HEK293 (cell line): ENCODE measurements around the gene SNAPC2.
A peak's percentile ranks its signal among the peaks of the same experiment; 100 is the strongest.

Experiments used
- CTCF ChIA-PET: fragments of 350-600 bp; formaldehyde crosslinking; extraction: SDS; loops from one replicate; lab custom pipeline; 2021; ENCODE audit warnings: antibody characterized with exemption; lab: Yijun Ruan, JAX
- POLR2A ChIA-PET: fragments of 300-600 bp; formaldehyde crosslinking; extraction: SDS; loops from one replicate; lab custom pipeline; 2020; ENCODE audit warnings: antibody characterized with exemption, inconsistent platforms; lab: Yijun Ruan, JAX
- H3K27ac ChIP-seq: fragments of 200-500 bp; sonication (Bioruptor generic); 2 replicates; pipeline ENCODE4 v1.5.1; 2014; ENCODE audit warnings: low read depth, low read length, control low read depth, inconsistent platforms; ENCODE audit errors: extremely low read depth
- H3K36me3 ChIP-seq, 2 experiments: fragments of 200-500 bp in 1 of 2; sonication (Bioruptor generic) in 1 of 2; 1 replicate in 1 of 2; 2 replicates in 1 of 2; pipeline ENCODE4 v1.5.1; 2014 to 2017; ENCODE audit warnings: inconsistent platforms in 2 of 2, low read length in 2 of 2; ENCODE audit not compliant: control insufficient read depth in 2 of 2, insufficient read depth in 1 of 2
- H3K4me1 ChIP-seq: fragments of 200-500 bp; sonication (Bioruptor generic); 2 replicates; pipeline ENCODE4 v1.5.1; 2014; ENCODE audit warnings: mild to moderate bottlenecking, low read length, inconsistent platforms; ENCODE audit not compliant: control insufficient read depth, insufficient read depth
- H3K4me3 ChIP-seq: 2 replicates; pipeline ENCODE4 v1.5.1; 2011; ENCODE audit warnings: low read depth, mild to moderate bottlenecking, control low read depth, low read length, moderate library complexity
- H3K9me3 ChIP-seq: fragments of 200-500 bp; sonication (Bioruptor generic); 2 replicates; pipeline ENCODE4 v1.5.1; 2014; ENCODE audit warnings: low read depth, low read length, inconsistent platforms; ENCODE audit not compliant: control insufficient read depth, insufficient read depth
- BCL11A ChIP-seq: fragments of 450-650 bp; formaldehyde crosslinking; IDR thresholded peaks from 2 replicates; pipeline ENCODE4 v1.5.1; 2016; ENCODE audit warnings: low read depth, missing biosample characterization, missing genetic modification characterization
- EGR2 ChIP-seq: fragments of 450-650 bp; formaldehyde crosslinking; IDR thresholded peaks from 2 replicates; pipeline ENCODE4 v1.5.1; 2016; ENCODE audit warnings: low read depth, missing biosample characterization, missing genetic modification characterization
- HIC1 ChIP-seq: fragments of 450-650 bp; formaldehyde crosslinking; IDR thresholded peaks from 2 replicates; pipeline ENCODE4 v1.5.1; 2016; ENCODE audit warnings: missing biosample characterization, missing genetic modification characterization
- KLF17 ChIP-seq: fragments of 450-650 bp; formaldehyde crosslinking; IDR thresholded peaks from 2 replicates; pipeline ENCODE4 v1.5.1; 2016; ENCODE audit warnings: missing biosample characterization, missing genetic modification characterization
- KLF8 ChIP-seq: fragments of 450-650 bp; formaldehyde crosslinking; IDR thresholded peaks from 2 replicates; pipeline ENCODE4 v1.5.1; 2016; ENCODE audit warnings: missing biosample characterization, missing genetic modification characterization
- REPIN1 ChIP-seq: fragments of 450-650 bp; formaldehyde crosslinking; IDR thresholded peaks from 2 replicates; pipeline ENCODE4 v1.5.1; 2017; ENCODE audit warnings: missing biosample characterization, missing genetic modification characterization, low read depth
- SP2 ChIP-seq: fragments of 450-650 bp; formaldehyde crosslinking; IDR thresholded peaks from 2 replicates; pipeline ENCODE4 v1.5.1; 2016; ENCODE audit warnings: missing biosample characterization, missing genetic modification characterization
- ZBTB11 ChIP-seq: fragments of 450-650 bp; formaldehyde crosslinking; conservative IDR thresholded peaks from 2 replicates; pipeline ENCODE4 v1.5.1; 2016; ENCODE audit warnings: low read depth, missing biosample characterization, missing genetic modification characterization
- ZBTB17 ChIP-seq: fragments of 450-650 bp; formaldehyde crosslinking; IDR thresholded peaks from 2 replicates; pipeline ENCODE4 v1.5.1; 2016; ENCODE audit warnings: missing biosample characterization, missing genetic modification characterization
- ZFP69B ChIP-seq: fragments of 450-650 bp; formaldehyde crosslinking; IDR thresholded peaks from 2 replicates; pipeline ENCODE4 v1.5.1; 2016; ENCODE audit warnings: missing biosample characterization, missing genetic modification characterization
- ZNF24 ChIP-seq: fragments of 450-650 bp; formaldehyde crosslinking; IDR thresholded peaks from 2 replicates; pipeline ENCODE4 v1.5.1; 2016; ENCODE audit warnings: missing biosample characterization, missing genetic modification characterization
- ZNF335 ChIP-seq: fragments of 450-650 bp; formaldehyde crosslinking; conservative IDR thresholded peaks from 2 replicates; pipeline ENCODE4 v1.5.1; 2016; ENCODE audit warnings: missing biosample characterization, missing genetic modification characterization
- ZNF398 ChIP-seq: fragments of 450-650 bp; formaldehyde crosslinking; IDR thresholded peaks from 2 replicates; pipeline ENCODE4 v1.5.1; 2017; ENCODE audit warnings: missing biosample characterization, missing genetic modification characterization
- ZNF530 ChIP-seq: fragments of 450-650 bp; formaldehyde crosslinking; IDR thresholded peaks from 2 replicates; pipeline ENCODE4 v1.5.1; 2016; ENCODE audit warnings: low read depth, missing biosample characterization, missing genetic modification characterization
- ZNF561 ChIP-seq: fragments of 450-650 bp; IDR thresholded peaks from 2 replicates; pipeline ENCODE4 v1.5.1; 2018; ENCODE audit warnings: missing biosample characterization, missing genetic modification characterization, borderline replicate concordance
- ZNF600 ChIP-seq: fragments of 450-650 bp; formaldehyde crosslinking; IDR thresholded peaks from 2 replicates; pipeline ENCODE4 v1.5.1; 2016; ENCODE audit warnings: missing biosample characterization, missing genetic modification characterization
- ZNF629 ChIP-seq: fragments of 450-650 bp; formaldehyde crosslinking; IDR thresholded peaks from 2 replicates; pipeline ENCODE4 v1.5.1; 2017; ENCODE audit warnings: missing biosample characterization, missing genetic modification characterization
- ZNF658 ChIP-seq: fragments of 450-650 bp; formaldehyde crosslinking; IDR thresholded peaks from 2 replicates; pipeline ENCODE4; 2016; ENCODE audit warnings: missing biosample characterization, missing genetic modification characterization
- ZNF692 ChIP-seq: fragments of 450-650 bp; formaldehyde crosslinking; IDR thresholded peaks from 2 replicates; pipeline ENCODE4 v1.5.1; 2016; ENCODE audit warnings: missing biosample characterization, missing genetic modification characterization
- ZNF76 ChIP-seq: fragments of 450-650 bp; formaldehyde crosslinking; IDR thresholded peaks from 2 replicates; pipeline ENCODE4; 2016; ENCODE audit warnings: low read depth, missing biosample characterization, missing genetic modification characterization, borderline replicate concordance
- ZNF843 ChIP-seq: fragments of 450-650 bp; formaldehyde crosslinking; IDR thresholded peaks from 2 replicates; pipeline ENCODE4 v1.5.1; 2016; ENCODE audit warnings: missing biosample characterization, missing genetic modification characterization
- ZSCAN30 ChIP-seq: fragments of 450-650 bp; IDR thresholded peaks from 2 replicates; pipeline ENCODE4 v1.5.1; 2018; ENCODE audit warnings: missing biosample characterization, mild to moderate bottlenecking, missing genetic modification characterization, moderate library complexity
- ZSCAN4 ChIP-seq: fragments of 450-650 bp; formaldehyde crosslinking; IDR thresholded peaks from 2 replicates; pipeline ENCODE4 v1.5.1; 2017; ENCODE audit warnings: missing biosample characterization, missing genetic modification characterization

Gene SNAPC2

GRCh38 chr19:7917267-7918061 is 2.7 kb upstream of the SNAPC2 start:
- Histone ChIP-seq H3K4me3 (0 out of 2 replicates have a peak overlapping the region, but pooled peaks have one; percentile 4), H3K4me1 (peaks cover 3% of the 10 kb centered on the region; the same call in 1 of the 2 replicates), H3K36me3 (peaks cover 0 to 10% of the 10 kb centered on the region in 2 experiments; a peak in 2 of 3 replicates), H3K27ac (no peak overlapping the region; the same call in 1 of the 2 replicates), H3K9me3 (no peaks in the 10 kb centered on the region)
- POLR2A ChIA-PET, result interaction anchor here (0.6 to 2.2 kb wide), 7 partner anchors 9 to 518 kb away, joined by 3 to 9 read pairs (median 5); partner anchors contain the start of genes ELAVL1, MAP2K7 and TIMM44
- CTCF ChIA-PET, result interaction anchor here (0.5 to 2.5 kb wide), 13 partner anchors 9 to 1847 kb away, joined by 3 to 21 read pairs (median 3); partner anchors contain the start of genes CTXN1 and TIMM44
- TF ChIP-seq EGR2 (peak; percentile 82), ZFP69B (tag by site-specific recombination) (0 out of 2 replicates have a peak, but pooled peaks have one; percentile 22), HIC1 (peak; percentile 39), ZBTB11 (tag by site-specific recombination) (no peak), KLF17 (tag by site-specific recombination) (0 out of 2 replicates have a peak, but pooled peaks have one; percentile 27), ZNF24 (tag by site-specific recombination) (no peak), ZNF561 (peak; percentile 62; the same call in 1 of the 2 replicates), ZSCAN4 (peak; percentile 78), ZSCAN30 (tag by site-specific recombination) (peak; percentile 67; the same call in 1 of the 2 replicates), ZNF843 (tag by site-specific recombination) (no peak), ZNF530 (tag by site-specific recombination) (no peak), SP2 (tag by site-specific recombination) (peak; percentile 58), ZNF692 (tag by site-specific recombination) (peak; percentile 59; the same call in 1 of the 2 replicates), ZNF600 (peak; percentile 24; the same call in 1 of the 2 replicates), ZNF335 (tag by site-specific recombination) (peak; percentile 63), REPIN1 (tag by site-specific recombination) (no peak), ZNF658 (tag by site-specific recombination) (no peak), KLF8 (tag by site-specific recombination) (peak; percentile 35; the same call in 1 of the 2 replicates), ZNF76 (tag by site-specific recombination) (0 out of 2 replicates have a peak, but pooled peaks have one; percentile 31), ZNF629 (tag by site-specific recombination) (0 out of 2 replicates have a peak, but pooled peaks have one; percentile 19), ZNF398 (peak; percentile 15; the same call in 1 of the 2 replicates), BCL11A (0 out of 2 replicates have a peak, but pooled peaks have one; percentile 16), ZBTB17 (tag by site-specific recombination) (peak; percentile 7; the same call in 1 of the 2 replicates)
